ENCODE data around the gene SLC6A9.

SLC6A9 gene

GRCh38 chr1:44029911-44030604 is 1.2 kb downstream of the SLC6A9 start:
- Histone ChIP-seq H3K27me3 (ENCODE audit: control insufficient read depth in 1 of 2, insufficient read depth in 2 of 2, low read length in 2 of 2) (no peaks in the 10 kb centered on the region), H3K9ac (ENCODE audit: low read depth in 1 of 2, low read length in 2 of 2) (peak overlapping the region; percentile 70 to 79), H3K4me1 (ENCODE audit: control insufficient read depth in 1 of 2, insufficient read depth in 2 of 2, low read length in 2 of 2) (peaks cover 38 to 41% of the 10 kb centered on the region in 2 donors), H3K9me3 (ENCODE audit: control insufficient read depth in 1 of 2, low read length in 2 of 2) (no peaks in the 10 kb centered on the region), H3K4me3 (ENCODE audit: low read depth in 1 of 2, low read length in 2 of 2) (peak overlapping the region; percentile 77 to 87), H3K36me3 (ENCODE audit: control insufficient read depth in 1 of 2, insufficient read depth in 2 of 2, low read length in 2 of 2) (no peaks in the 10 kb centered on the region), H3K27ac (ENCODE audit: low read depth, low read length) (peak overlapping the region; percentile 61)

GRCh38 chr1:44029260-44029910 is 1.9 kb downstream of the SLC6A9 start:
- Histone ChIP-seq H3K9ac (ENCODE audit: low read depth in 1 of 2, low read length in 2 of 2) (peak overlapping the region; percentile 65 to 79), H3K36me3 (ENCODE audit: control insufficient read depth in 1 of 2, insufficient read depth in 2 of 2, low read length in 2 of 2) (no peaks in the 10 kb centered on the region), H3K27ac (ENCODE audit: low read depth, low read length) (peak overlapping the region; percentile 61), H3K4me3 (ENCODE audit: low read depth in 1 of 2, low read length in 2 of 2) (peak overlapping the region; percentile 77 to 87), H3K4me1 (ENCODE audit: control insufficient read depth in 1 of 2, insufficient read depth in 2 of 2, low read length in 2 of 2) (peaks cover 38 to 48% of the 10 kb centered on the region in 2 donors), H3K27me3 (ENCODE audit: control insufficient read depth in 1 of 2, insufficient read depth in 2 of 2, low read length in 2 of 2) (no peaks in the 10 kb centered on the region), H3K9me3 (ENCODE audit: control insufficient read depth in 1 of 2, low read length in 2 of 2) (no peaks in the 10 kb centered on the region)

- no peak overlapping the region for H3K27ac ChIP-seq (ENCODE audit: low read depth, low read length)
Measured at GRCh38 chr1:44027320-44027719, 3.9 kb downstream of the SLC6A9 start.

GRCh38 chr1:44025816-44026215 is 5.4 kb downstream of the SLC6A9 start:
- no peak overlapping the region for H3K9ac ChIP-seq (ENCODE audit: low read depth in 1 of 2, low read length in 2 of 2)
- peaks cover 0 to 3% of the 10 kb centered on the region in 2 donors for H3K36me3 ChIP-seq (ENCODE audit: control insufficient read depth in 1 of 2, insufficient read depth in 2 of 2, low read length in 2 of 2)
- H3K4me3 ChIP-seq (ENCODE audit: low read depth in 1 of 2, low read length in 2 of 2): peak overlapping the region in 1 of 2 donors; percentile 25
- H3K27me3 ChIP-seq (ENCODE audit: control insufficient read depth in 1 of 2, insufficient read depth in 2 of 2, low read length in 2 of 2): no peaks in the 10 kb centered on the region
- H3K9me3 ChIP-seq (ENCODE audit: control insufficient read depth in 1 of 2, low read length in 2 of 2): no peaks in the 10 kb centered on the region
- H3K27ac ChIP-seq (ENCODE audit: low read depth, low read length): no peak overlapping the region
- H3K4me1 ChIP-seq (ENCODE audit: control insufficient read depth in 1 of 2, insufficient read depth in 2 of 2, low read length in 2 of 2): peaks cover 21 to 36% of the 10 kb centered on the region in 2 donors

More at GRCh38 chr1:44027320-44027719, 3.9 kb downstream of the SLC6A9 start:
- no peak overlapping the region for H3K4me3 ChIP-seq (ENCODE audit: low read depth in 1 of 2, low read length in 2 of 2)
- H3K36me3 ChIP-seq (ENCODE audit: control insufficient read depth in 1 of 2, insufficient read depth in 2 of 2, low read length in 2 of 2): no peaks in the 10 kb centered on the region
- no peaks in the 10 kb centered on the region for H3K9me3 ChIP-seq (ENCODE audit: control insufficient read depth in 1 of 2, low read length in 2 of 2)
- H3K27me3 ChIP-seq (ENCODE audit: control insufficient read depth in 1 of 2, insufficient read depth in 2 of 2, low read length in 2 of 2): no peaks in the 10 kb centered on the region
- peaks cover 35 to 43% of the 10 kb centered on the region in 2 donors for H3K4me1 ChIP-seq (ENCODE audit: control insufficient read depth in 1 of 2, insufficient read depth in 2 of 2, low read length in 2 of 2)
- no peak overlapping the region for H3K9ac ChIP-seq (ENCODE audit: low read depth in 1 of 2, low read length in 2 of 2)

GRCh38 chr1:44024903-44025525 is 6.2 kb downstream of the SLC6A9 start:
- no peak overlapping the region for H3K4me3 ChIP-seq (ENCODE audit: low read depth in 1 of 2, low read length in 2 of 2)
- no peaks in the 10 kb centered on the region for H3K27me3 ChIP-seq (ENCODE audit: control insufficient read depth in 1 of 2, insufficient read depth in 2 of 2, low read length in 2 of 2)
- peaks cover 21 to 36% of the 10 kb centered on the region in 2 donors for H3K4me1 ChIP-seq (ENCODE audit: control insufficient read depth in 1 of 2, insufficient read depth in 2 of 2, low read length in 2 of 2)
- H3K9me3 ChIP-seq (ENCODE audit: control insufficient read depth in 1 of 2, low read length in 2 of 2): no peaks in the 10 kb centered on the region
- no peak overlapping the region for H3K9ac ChIP-seq (ENCODE audit: low read depth in 1 of 2, low read length in 2 of 2)
- H3K36me3 ChIP-seq (ENCODE audit: control insufficient read depth in 1 of 2, insufficient read depth in 2 of 2, low read length in 2 of 2): peaks cover 0 to 3% of the 10 kb centered on the region in 2 donors
- H3K27ac ChIP-seq (ENCODE audit: low read depth, low read length): no peak overlapping the region

GRCh38 chr1:44024031-44024902 is 7.0 kb downstream of the SLC6A9 start:
- peaks cover 0 to 3% of the 10 kb centered on the region in 2 donors for H3K36me3 ChIP-seq (ENCODE audit: control insufficient read depth in 1 of 2, insufficient read depth in 2 of 2, low read length in 2 of 2)
- H3K27me3 ChIP-seq (ENCODE audit: control insufficient read depth in 1 of 2, insufficient read depth in 2 of 2, low read length in 2 of 2): no peaks in the 10 kb centered on the region
- no peak overlapping the region for H3K4me3 ChIP-seq (ENCODE audit: low read depth in 1 of 2, low read length in 2 of 2)
- no peaks in the 10 kb centered on the region for H3K9me3 ChIP-seq (ENCODE audit: control insufficient read depth in 1 of 2, low read length in 2 of 2)
- H3K27ac ChIP-seq (ENCODE audit: low read depth, low read length): no peak overlapping the region
- H3K9ac ChIP-seq (ENCODE audit: low read depth in 1 of 2, low read length in 2 of 2): no peak overlapping the region
- H3K4me1 ChIP-seq (ENCODE audit: control insufficient read depth in 1 of 2, insufficient read depth in 2 of 2, low read length in 2 of 2): peaks cover 15 to 32% of the 10 kb centered on the region in 2 donors

GRCh38 chr1:44021581-44022321 is 9.5 kb downstream of the SLC6A9 start:
- Histone ChIP-seq H3K4me3 (ENCODE audit: low read depth in 1 of 2, low read length in 2 of 2) (no peak overlapping the region), H3K27ac (ENCODE audit: low read depth, low read length) (no peak overlapping the region), H3K4me1 (ENCODE audit: control insufficient read depth in 1 of 2, insufficient read depth in 2 of 2, low read length in 2 of 2) (peaks cover 6 to 18% of the 10 kb centered on the region in 2 donors), H3K9ac (ENCODE audit: low read depth in 1 of 2, low read length in 2 of 2) (no peak overlapping the region), H3K9me3 (ENCODE audit: control insufficient read depth in 1 of 2, low read length in 2 of 2) (no peaks in the 10 kb centered on the region), H3K27me3 (ENCODE audit: control insufficient read depth in 1 of 2, insufficient read depth in 2 of 2, low read length in 2 of 2) (no peaks in the 10 kb centered on the region), H3K36me3 (ENCODE audit: control insufficient read depth in 1 of 2, insufficient read depth in 2 of 2, low read length in 2 of 2) (peaks cover 0 to 3% of the 10 kb centered on the region in 2 donors)

GRCh38 chr1:44021156-44021555 is 10.1 kb downstream of the SLC6A9 start:
- Histone ChIP-seq H3K27ac (ENCODE audit: low read depth, low read length) (no peak overlapping the region), H3K9ac (ENCODE audit: low read depth in 1 of 2, low read length in 2 of 2) (no peak overlapping the region)

GRCh38 chr1:44020464-44020863 is 10.8 kb downstream of the SLC6A9 start:
- H3K9ac ChIP-seq (ENCODE audit: low read depth in 1 of 2, low read length in 2 of 2): no peak overlapping the region
- H3K27ac ChIP-seq (ENCODE audit: low read depth, low read length): no peak overlapping the region
- no peaks in the 10 kb centered on the region for H3K9me3 ChIP-seq (ENCODE audit: control insufficient read depth in 1 of 2, low read length in 2 of 2)
- H3K36me3 ChIP-seq (ENCODE audit: control insufficient read depth in 1 of 2, insufficient read depth in 2 of 2, low read length in 2 of 2): peaks cover 0 to 3% of the 10 kb centered on the region in 2 donors
- peaks cover 0 to 11% of the 10 kb centered on the region in 2 donors for H3K4me1 ChIP-seq (ENCODE audit: control insufficient read depth in 1 of 2, insufficient read depth in 2 of 2, low read length in 2 of 2)
- H3K4me3 ChIP-seq (ENCODE audit: low read depth in 1 of 2, low read length in 2 of 2): no peak overlapping the region
- no peaks in the 10 kb centered on the region for H3K27me3 ChIP-seq (ENCODE audit: control insufficient read depth in 1 of 2, insufficient read depth in 2 of 2, low read length in 2 of 2)

More at GRCh38 chr1:44021156-44021555, 10.1 kb downstream of the SLC6A9 start:
- Histone ChIP-seq H3K4me1 (ENCODE audit: control insufficient read depth in 1 of 2, insufficient read depth in 2 of 2, low read length in 2 of 2) (peaks cover 4 to 18% of the 10 kb centered on the region in 2 donors), H3K9me3 (ENCODE audit: control insufficient read depth in 1 of 2, low read length in 2 of 2) (no peaks in the 10 kb centered on the region), H3K27me3 (ENCODE audit: control insufficient read depth in 1 of 2, insufficient read depth in 2 of 2, low read length in 2 of 2) (no peaks in the 10 kb centered on the region), H3K4me3 (ENCODE audit: low read depth in 1 of 2, low read length in 2 of 2) (no peak overlapping the region), H3K36me3 (ENCODE audit: control insufficient read depth in 1 of 2, insufficient read depth in 2 of 2, low read length in 2 of 2) (peaks cover 0 to 3% of the 10 kb centered on the region in 2 donors)
